Suprapubic skin (tissue), 4 donors: Measurements from ENCODE around the gene DISP2. TPM values are rescaled to one million over a fixed set of nuclear protein-coding genes. Genes with fewer than 3 reads are reported as not detected.

Source experiments
- DNase-seq, 2 donors: peaks; one replicate each; pipeline ENCODE4 v3.0.0-alpha.2; 2019; ENCODE audit warnings: low spot score in 2 of 2
- H3K27ac ChIP-seq: fragments of 200-600 bp; sonication (generic); one replicate; pipeline ENCODE4 v1.5.1; 2019
- H3K27me3 ChIP-seq: fragments of 200-600 bp; sonication (generic); one replicate; pipeline ENCODE4 v1.5.1; 2019
- H3K36me3 ChIP-seq: fragments of 200-600 bp; sonication (generic); one replicate; pipeline ENCODE4 v1.5.1; 2019
- H3K4me1 ChIP-seq: fragments of 200-600 bp; sonication (generic); one replicate; pipeline ENCODE4 v1.5.1; 2019
- H3K4me3 ChIP-seq: fragments of 200-600 bp; sonication (generic); one replicate; pipeline ENCODE4 v1.5.1; 2019; ENCODE audit warnings: mild to moderate bottlenecking
- H3K9me3 ChIP-seq: fragments of 200-600 bp; sonication (generic); one replicate; pipeline ENCODE4 v1.5.1; 2019
- CTCF ChIP-seq, 2 donors: fragments of 200-600 bp in 1 of 2; fragments of 450-650 bp in 1 of 2; sonication (generic) in 1 of 2; IDR thresholded peaks; one replicate each; pipeline ENCODE4 v1.5.1; 2016 to 2019; ENCODE audit warnings: antibody characterized with exemption in 2 of 2, mild to moderate bottlenecking in 1 of 2, moderate library complexity in 1 of 2
- EP300 ChIP-seq: sonication (generic); formaldehyde crosslinking; IDR thresholded peaks from one replicate; pipeline ENCODE4 v1.6.1; 2017; ENCODE audit warnings: antibody characterized with exemption
- POLR2A ChIP-seq, 2 donors: fragments of 450-650 bp; IDR thresholded peaks; one replicate each; pipeline ENCODE4 v1.6.1; 2017; ENCODE audit warnings: antibody characterized with exemption in 2 of 2, mild to moderate bottlenecking in 2 of 2, moderate library complexity in 2 of 2
- POLR2AphosphoS5 ChIP-seq, 3 donors: sonication (generic); formaldehyde crosslinking; IDR thresholded peaks; one replicate each; pipeline ENCODE4 v1.6.1; 2017; ENCODE audit warnings: antibody characterized with exemption in 3 of 3
- WGBS: methylation state at CpG from one replicate; pipeline ENCODE4 v1.1.5; 2018; 5-methylcytosine and 5-hydroxymethylcytosine counted together
- total RNA-seq, 4 donors: library from RNA; depleted of rRNA; stranded (reverse); fragments of >200 nt; gene quantifications; one replicate each; pipeline ENCODE4 v1.1.0, GENCODE V29; 2016

The DISP2 gene
- total RNA-seq, 4 donors from 2014 or later, result 0.04 to 0.21 (median 0.05) TPM; not detected in 1

GRCh38 chr15:40340038-40340739, 17.8 kb upstream of the DISP2 start:
- 20% methylated on average over 1 of the region's 14 CpGs for WGBS
- H3K4me1 ChIP-seq, result peaks cover 79% of the 10 kb centered on the region
- no peak for DNase-seq
- H3K27ac ChIP-seq, result peak overlapping the region; percentile 86
- no peak for TF ChIP-seq EP300
- no peak for TF ChIP-seq POLR2AphosphoS5 (IDR thresholded peaks at IDR 0.05)
- no peak for TF ChIP-seq POLR2A (IDR thresholded peaks at IDR 0.05)
- TF ChIP-seq CTCF (IDR thresholded peaks at IDR 0.05), result no peak
- no peaks in the 10 kb centered on the region for H3K27me3 ChIP-seq
- no peaks in the 10 kb centered on the region for H3K9me3 ChIP-seq
- H3K4me3 ChIP-seq, result peak overlapping the region; percentile 38
- no peaks in the 10 kb centered on the region for H3K36me3 ChIP-seq

GRCh38 chr15:40340740-40341400, 17.1 kb upstream of the DISP2 start, which contains the start of gene CCDC9B:
CCDC9B (minus strand) TSS chr15:40340939; CDS start chr15:40340819, 120 bp downstream.
- TF ChIP-seq EP300 (no peak), POLR2AphosphoS5 (IDR thresholded peaks at IDR 0.05) (peak in 1 of 3 donors; percentile 47), POLR2A (IDR thresholded peaks at IDR 0.05) (peak in 1 of 2 donors; percentile 36)
- Histone ChIP-seq H3K27ac (peak within 1 kb of the TSS; percentile 86), H3K27me3 (no peaks in the 10 kb centered on the region), H3K9me3 (no peaks in the 10 kb centered on the region), H3K36me3 (no peaks in the 10 kb centered on the region), H3K4me1 (peaks cover 73% of the 10 kb centered on the region), H3K4me3 (peak within 1 kb of the TSS; percentile 38)
- DNase-seq, result peak; percentile 94 to 95
- 13% methylated on average over 13 of the region's 17 CpGs for WGBS

GRCh38 chr15:40342416-40343320, 15.4 kb upstream of the DISP2 start:
- Histone ChIP-seq H3K36me3 (no peaks in the 10 kb centered on the region), H3K27ac (peak overlapping the region; percentile 22), H3K27me3 (no peaks in the 10 kb centered on the region), H3K4me3 (no peak overlapping the region), H3K4me1 (peaks cover 70% of the 10 kb centered on the region), H3K9me3 (no peaks in the 10 kb centered on the region)
- DNase-seq, result no peak
- WGBS, result 64% methylated on average over 7 of the region's 7 CpGs
- TF ChIP-seq EP300, result no peak
- no peak for TF ChIP-seq POLR2A (IDR thresholded peaks at IDR 0.05)
- no peak for TF ChIP-seq POLR2AphosphoS5 (IDR thresholded peaks at IDR 0.05)
- TF ChIP-seq CTCF (IDR thresholded peaks at IDR 0.05), result no peak

GRCh38 chr15:40343512-40343911, 14.5 kb upstream of the DISP2 start:
- Histone ChIP-seq H3K27me3 (no peaks in the 10 kb centered on the region), H3K36me3 (no peaks in the 10 kb centered on the region), H3K4me1 (peaks cover 62% of the 10 kb centered on the region), H3K4me3 (no peak overlapping the region), H3K27ac (peak overlapping the region; percentile 22), H3K9me3 (no peaks in the 10 kb centered on the region)
- TF ChIP-seq POLR2A (IDR thresholded peaks at IDR 0.05), result no peak
- TF ChIP-seq EP300, result no peak
- no peak for TF ChIP-seq POLR2AphosphoS5 (IDR thresholded peaks at IDR 0.05)
- no peak for TF ChIP-seq CTCF (IDR thresholded peaks at IDR 0.05)
- WGBS, result 83% methylated on average over 10 of the region's 10 CpGs
- no peak for DNase-seq

- no peaks in the 10 kb centered on the region for H3K36me3 ChIP-seq
- H3K9me3 ChIP-seq, result no peaks in the 10 kb centered on the region
- peaks cover 55% of the 10 kb centered on the region for H3K4me1 ChIP-seq
- no peak overlapping the region for H3K27ac ChIP-seq
- no peaks in the 10 kb centered on the region for H3K27me3 ChIP-seq
- no peak for DNase-seq
- no peak for TF ChIP-seq CTCF (IDR thresholded peaks at IDR 0.05)
- no peak for TF ChIP-seq POLR2AphosphoS5 (IDR thresholded peaks at IDR 0.05)
- no peak for TF ChIP-seq POLR2A (IDR thresholded peaks at IDR 0.05)
- TF ChIP-seq EP300, result no peak
- H3K4me3 ChIP-seq, result no peak overlapping the region
- 57% methylated on average over 5 of the region's 6 CpGs for WGBS
Observed at GRCh38 chr15:40344217-40344616, 13.8 kb upstream of the DISP2 start.
